COLO668 (cell line): ENCODE results near the gene OMA1.

Source experiments
- DNase-seq: peaks from one replicate; lab custom pipeline; 2025; ENCODE audit not compliant: unreplicated experiment; lab: John Stamatoyannopoulos, UW

Gene OMA1

DNA sequence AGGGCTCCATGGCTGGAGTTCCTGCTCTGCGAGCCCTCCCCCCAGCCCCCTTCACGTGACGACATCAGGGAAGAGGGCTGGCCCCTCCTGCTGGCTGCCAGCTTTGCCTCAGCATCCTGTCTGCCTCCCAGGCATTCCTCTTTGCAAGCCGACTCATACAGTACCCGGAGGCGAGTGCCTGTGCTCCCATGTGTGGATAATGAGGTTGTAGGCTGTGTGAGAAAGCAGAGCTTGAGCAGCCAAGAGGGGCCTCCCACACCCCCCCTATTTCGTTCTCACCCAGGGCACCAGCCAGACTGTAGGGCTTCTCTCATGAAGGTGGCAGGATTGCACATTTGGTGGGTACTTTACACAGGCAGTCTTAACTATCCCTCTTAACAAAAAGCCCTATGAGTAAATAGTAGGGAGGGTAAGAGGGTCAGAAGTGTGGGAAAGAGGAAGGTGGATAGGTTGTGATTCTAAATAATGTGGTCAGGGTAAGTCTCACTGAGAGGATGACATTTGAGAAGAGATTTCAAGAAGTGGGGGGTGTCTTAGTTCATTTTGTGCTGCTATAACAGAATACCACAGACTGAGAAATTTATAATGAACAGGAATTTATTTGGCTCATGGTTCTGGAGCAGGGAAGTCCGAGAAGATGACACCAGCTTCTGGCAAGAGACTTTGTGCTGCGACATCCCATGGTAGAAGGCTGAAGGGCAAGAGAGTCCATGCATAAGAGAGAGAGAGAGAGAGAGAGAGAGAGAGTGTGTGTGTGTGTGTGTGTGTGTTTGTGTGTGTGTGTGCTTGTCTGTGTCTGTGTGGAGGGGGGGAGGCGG is 113.5 kb downstream of the OMA1 start:
- DNase-seq = no peak

DNA sequence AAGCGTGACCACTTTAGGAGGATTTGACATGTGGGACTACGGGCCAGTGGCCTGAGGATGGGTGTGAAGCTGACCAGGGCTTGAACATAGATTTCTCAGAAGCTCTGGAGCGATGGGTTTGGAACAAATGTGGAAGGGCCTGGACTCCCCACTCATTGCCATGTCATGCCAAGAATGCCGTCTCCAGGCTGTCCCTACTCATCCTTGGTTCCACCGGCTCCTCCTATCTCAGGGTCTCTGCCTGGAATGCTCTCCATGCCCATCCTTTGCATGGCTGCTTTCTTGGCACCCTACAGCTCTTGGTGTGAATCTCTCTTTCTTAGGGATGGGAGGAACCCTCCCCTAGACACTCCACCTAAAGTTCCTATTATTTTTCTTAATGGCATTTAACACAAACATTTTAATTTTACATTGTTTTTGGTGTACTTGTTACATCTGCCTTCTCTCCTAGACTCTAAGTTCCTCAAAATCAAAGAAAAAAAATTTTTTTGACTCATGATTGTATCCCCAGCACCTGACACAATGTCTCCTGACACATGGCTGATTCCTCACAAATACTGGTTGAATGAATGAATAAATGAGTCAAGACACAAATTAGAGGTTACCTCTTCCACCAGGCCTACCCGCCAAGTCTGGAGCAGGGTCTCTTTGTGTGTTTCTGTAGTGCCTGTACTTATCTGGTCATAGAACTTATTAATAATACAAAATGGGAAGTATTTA is 114.5 kb downstream of the OMA1 start:
- no peak for DNase-seq
